HepG2 (cell line): ENCODE data around the gene NR2F6. TPM values are rescaled to one million over a fixed set of nuclear protein-coding genes. Genes with fewer than 3 reads are reported as not detected.

Source experiments
- ATAC-seq: fragments of 200-7000 bp; cut with Tn5 transposase; 3 replicates; pipeline ENCODE4 v1.9.1; 2020; ENCODE audit warnings: mild to moderate bottlenecking, moderate library complexity
- BruUV-seq: library from RNA; stranded (reverse); fragments of 400-500 nt; replicated peaks from 2 replicates; lab custom pipeline; 2021; lab: Mats Ljungman, UMichigan
- CTCF ChIA-PET: fragments of 300-600 bp; formaldehyde crosslinking; extraction: SDS; loops from one replicate; lab custom pipeline; 2021; ENCODE audit warnings: low total read pairs, inconsistent platforms, low intra/inter-chr PET ratio; lab: Yijun Ruan, JAX
- POLR2A ChIA-PET: fragments of 350-600 bp; sonication (Branson Sonifier 250); formaldehyde crosslinking; loops from one replicate; lab custom pipeline; 2020; ENCODE audit warnings: antibody characterized with exemption, inconsistent platforms; lab: Yijun Ruan, JAX
- DNase-seq: peaks from one replicate; pipeline ENCODE4 v3.0.0-alpha.2; 2015; ENCODE audit warnings: low spot score
- FAIRE-seq: peaks from 3 replicates; lab custom pipeline; 2011; peaks lifted over from hg19 to GRCh38; lab: Jason Lieb, UNC
- H2AFZ ChIP-seq: one replicate; pipeline ENCODE4 v1.6.1; 2011; ENCODE audit warnings: low read length, inconsistent platforms
- H3K27ac ChIP-seq: fragments of 300-600 bp; 3 replicates; pipeline ENCODE4 v1.8.0; 2011; ENCODE audit warnings: mixed run types, mild to moderate bottlenecking, mixed read lengths, low read length, inconsistent platforms; ENCODE audit not compliant: insufficient read depth; ENCODE audit errors: extremely low read length
- H3K27me3 ChIP-seq, 2 experiments: fragments of 200-600 bp in 1 of 2; 2 replicates in 1 of 2; 3 replicates in 1 of 2; pipeline versions ENCODE4 v1.6.0 to v1.8.0; 2011; ENCODE audit warnings: low read length in 2 of 2, mild to moderate bottlenecking in 2 of 2, moderate library complexity in 2 of 2, inconsistent platforms in 1 of 2; ENCODE audit not compliant: insufficient read depth in 2 of 2, control insufficient read depth in 1 of 2
- H3K36me3 ChIP-seq, 2 experiments: fragments of 200-600 bp in 1 of 2; replicated peaks in 1 of 2; 2 replicates in 1 of 2; 3 replicates in 1 of 2; pipeline versions ENCODE4 v1.5.1 to v1.8.0; 2011; ENCODE audit warnings: low read length in 2 of 2, inconsistent platforms in 1 of 2; ENCODE audit not compliant: insufficient read depth in 2 of 2, control insufficient read depth in 1 of 2
- H3K4me1 ChIP-seq: 2 replicates; pipeline ENCODE4 v1.5.1; 2012; ENCODE audit warnings: low read length, inconsistent platforms; ENCODE audit not compliant: insufficient read depth
- H3K4me2 ChIP-seq: 2 replicates; pipeline ENCODE4 v1.6.0; 2011; ENCODE audit warnings: low read depth, low read length, inconsistent platforms
- H3K4me3 ChIP-seq, 3 experiments: fragments of 200-600 bp in 1 of 3; sonication (generic), shearing (Covaris generic) in 1 of 3; replicated peaks in 1 of 3; 2 replicates each; pipeline ENCODE4 v1.5.1; 2011 to 2016; ENCODE audit warnings: low read length in 3 of 3, inconsistent platforms in 2 of 3, low read depth in 2 of 3, mild to moderate bottlenecking in 2 of 3, control low read depth in 1 of 3, mixed read lengths in 1 of 3; ENCODE audit not compliant: insufficient read depth in 1 of 3
- H3K79me2 ChIP-seq: one replicate; pipeline ENCODE4 v1.6.1; 2011; ENCODE audit warnings: low read length, inconsistent platforms; ENCODE audit not compliant: insufficient read depth
- H3K9ac ChIP-seq: 2 replicates; pipeline ENCODE4 v1.6.0; 2011; ENCODE audit warnings: mild to moderate bottlenecking, low read depth, low read length, inconsistent platforms; ENCODE audit not compliant: insufficient read depth
- H3K9me3 ChIP-seq: 2 replicates; pipeline ENCODE4 v1.5.1; 2012; ENCODE audit warnings: mild to moderate bottlenecking, low read length
- H4K20me1 ChIP-seq: 2 replicates; pipeline ENCODE4 v1.6.0; 2011; ENCODE audit warnings: inconsistent platforms, mild to moderate bottlenecking, low read length, moderate library complexity; ENCODE audit not compliant: insufficient read depth
- DNMT3B ChIP-seq: conservative IDR thresholded peaks from 2 replicates; pipeline ENCODE4 v1.6.1; 2016; ENCODE audit warnings: missing biosample characterization, control low read depth
- FLYWCH1 ChIP-seq: sonication (generic); formaldehyde crosslinking; IDR thresholded peaks from 2 replicates; pipeline ENCODE4 v1.8.1; 2023; ENCODE audit warnings: mild to moderate bottlenecking, missing genetic modification reagents
- MLX ChIP-seq: IDR thresholded peaks from 2 replicates; pipeline ENCODE4 v1.6.1; 2016
- MTF2 ChIP-seq: sonication (generic); formaldehyde crosslinking; IDR thresholded peaks from 2 replicates; pipeline ENCODE4 v1.5.0; 2020; ENCODE audit warnings: missing genetic modification reagents, borderline replicate concordance
- NCOA1 ChIP-seq: sonication (generic); formaldehyde crosslinking; IDR thresholded peaks from 2 replicates; pipeline ENCODE4 v1.9.0; 2021; ENCODE audit warnings: missing genetic modification reagents
- ZBTB38 ChIP-seq: sonication (generic); formaldehyde crosslinking; IDR thresholded peaks from 2 replicates; pipeline ENCODE4 v1.5.1; 2020; ENCODE audit warnings: mild to moderate bottlenecking, missing genetic modification reagents
- ZNF605 ChIP-seq: sonication (generic); formaldehyde crosslinking; IDR thresholded peaks from 2 replicates; pipeline ENCODE4 v1.8.0; 2022; ENCODE audit warnings: mild to moderate bottlenecking, missing genetic modification reagents
- ZNF7 ChIP-seq: IDR thresholded peaks from 2 replicates; pipeline ENCODE4 v1.6.1; 2016; ENCODE audit warnings: missing biosample characterization, missing genetic modification reagents
- ZXDC ChIP-seq: sonication (generic); formaldehyde crosslinking; IDR thresholded peaks from 2 replicates; pipeline ENCODE4 v1.5.0; 2020; ENCODE audit warnings: mild to moderate bottlenecking, missing genetic modification reagents
- WGBS: methylation state at CpG from one replicate; pipeline ENCODE4 v1.1.6; 2017; ENCODE audit warnings: low lambda C conversion rate; 5-methylcytosine and 5-hydroxymethylcytosine counted together
- in situ Hi-C: cut with HindIII; loops from 2 replicates; pipeline ENCODE4 v1.10.0; 2017; ENCODE audit warnings: low pct_unique_long_range_greater_than_20kb; ENCODE audit not compliant: extremely low pct_ligation_motif_present
- intact Hi-C: fragments of 100-400 bp; cut with micrococcal nuclease; formaldehyde crosslinking; loops from one replicate; pipeline ENCODE4 v1.10.0; 2022; ENCODE audit not compliant: unreplicated experiment
- polyA plus RNA-seq, 8 experiments: library from polyadenylated mRNA; depleted of rRNA in 3 of 8; stranded (reverse) in 7 of 8; unstranded in 1 of 8; fragments of >200 nt; fragmentation: Illumina TruSeq in 4 of 8; extraction: Trizol in 4 of 8; gene quantifications; 2 replicates each; pipeline versions ENCODE4 v1.2.1 to v1.2.3, GENCODE V29; 2011 to 2016; ENCODE audit warnings: low read depth in 4 of 8, missing spikeins in 1 of 8, mixed read lengths in 1 of 8; ENCODE audit not compliant: insufficient read depth in 1 of 8
- total RNA-seq, 5 experiments: library from RNA; depleted of rRNA; stranded (reverse); fragments of >200 nt; fragmentation: Illumina TruSeq; extraction: Trizol; gene quantifications; 2 replicates each; pipeline ENCODE4 v1.2.3, GENCODE V29; 2016; ENCODE audit warnings: low read depth in 1 of 5
- TF ChIP-seq, protein P1 (sequence below): sonication (generic); formaldehyde crosslinking; IDR thresholded peaks from 2 replicates; pipeline ENCODE4 v1.4.0; 2020; ENCODE audit warnings: mild to moderate bottlenecking, missing genetic modification reagents

NR2F6 gene
- total and polyA plus RNA-seq, 2 of the 13 experiments (the other 11 are each of a cell fraction or from before 2014, with no cell fraction given): 30.9 to 72.4 TPM

DNA sequence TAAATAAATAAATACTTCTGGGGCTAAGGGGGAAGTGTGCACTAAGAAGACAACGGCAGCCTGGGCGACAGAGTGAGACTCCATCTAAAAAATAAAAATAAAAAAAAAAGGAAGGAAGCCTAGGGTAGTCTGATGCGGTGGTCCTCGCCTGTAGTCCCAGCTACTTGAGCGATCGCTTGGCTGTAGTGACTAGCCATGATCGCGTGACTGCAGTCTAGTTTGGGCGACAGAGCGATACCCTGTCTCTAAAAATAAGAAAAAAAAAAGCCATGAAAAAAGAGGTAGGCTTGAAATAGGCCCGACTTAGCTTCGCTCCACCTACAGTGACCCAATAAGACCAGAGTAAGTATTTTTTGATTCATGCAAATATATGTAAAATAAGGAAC is 20.9 kb upstream of the NR2F6 start:
- H3K27ac ChIP-seq: no peak overlapping the region
- peaks cover 44% of the 10 kb centered on the region for H3K4me1 ChIP-seq
- intact Hi-C loops: loop anchor here (5.0 kb wide), 1 partner anchor 39 kb away; the partner anchor contains the start of gene OCEL1
- no peak overlapping the region for H3K4me3 ChIP-seq
- DNase-seq (no peak), ATAC-seq (no peak), FAIRE-seq (no peak)
- H2AFZ ChIP-seq: no peak overlapping the region
- peaks cover 2 to 12% of the 10 kb centered on the region in 2 experiments; a peak in 3 of 5 replicates for H3K36me3 ChIP-seq
- WGBS: 89% methylated on average over 12 of the region's 12 CpGs
- BruUV-seq: no TSS peak
- H3K9me3 ChIP-seq: no peaks in the 10 kb centered on the region
- no peak overlapping the region for H3K9ac ChIP-seq
- CTCF ChIA-PET: no interaction called here
- H3K27me3 ChIP-seq: peaks cover 0 to 6% of the 10 kb centered on the region in 2 experiments; a peak in 2 of 5 replicates
- in situ Hi-C loops: no loop called here
- H3K4me2 ChIP-seq: peak overlapping the region; percentile 30; the same call in 1 of the 2 replicates
- peaks cover 13% of the 10 kb centered on the region for H3K79me2 ChIP-seq
- H4K20me1 ChIP-seq: no peaks in the 10 kb centered on the region
- no peak for TF ChIP-seq DNMT3B (CRISPR knock-in tag)
- 0 out of 2 replicates have a peak, but pooled peaks have one; percentile 56 for TF ChIP-seq ZBTB38 (CRISPR knock-in tag)
- no peak for TF ChIP-seq NCOA1 (CRISPR knock-in tag)
- POLR2A ChIA-PET: interaction anchor here (0.6 to 2.8 kb wide), 22 partner anchors 8 to 190 kb away, joined by 3 to 40 read pairs (median 5); partner anchors contain the start of genes BST2, DDA1, MRPL34 and NR2F6

GRCh38 chr19:17266026-17266425 is 20.3 kb upstream of the NR2F6 start:
- Histone ChIP-seq H3K27ac (no peak overlapping the region), H3K36me3 (peaks cover 0 to 7% of the 10 kb centered on the region in 2 experiments; a peak in 2 of 5 replicates), H3K9me3 (no peaks in the 10 kb centered on the region), H2AFZ (no peak overlapping the region), H3K4me3 (no peak overlapping the region), H3K9ac (no peak overlapping the region), H4K20me1 (no peaks in the 10 kb centered on the region), H3K4me1 (peaks cover 46% of the 10 kb centered on the region), H3K79me2 (peaks cover 13% of the 10 kb centered on the region), H3K27me3 (peaks cover 0 to 6% of the 10 kb centered on the region in 2 experiments; a peak in 2 of 5 replicates), H3K4me2 (no peak overlapping the region)
- no TSS peak for BruUV-seq
- ChIA-PET POLR2A (interaction anchor here (1.8 to 3.4 kb wide), 3 partner anchors 17 to 51 kb away, joined by 7 to 16 read pairs (median 13); partner anchors contain the start of genes DDA1 and USE1), CTCF (no interaction called here)
- ATAC-seq: no peak
- 76% methylated on average over 7 of the region's 7 CpGs for WGBS
- FAIRE-seq: no peak
- no peak for DNase-seq
- intact Hi-C loops: loop anchor here (5.0 kb wide), 1 partner anchor 39 kb away; the partner anchor contains the start of gene OCEL1
- in situ Hi-C loops: no loop called here
- no peak for TF ChIP-seq ZXDC (CRISPR knock-in tag)
- TF ChIP-seq, protein P1, sequence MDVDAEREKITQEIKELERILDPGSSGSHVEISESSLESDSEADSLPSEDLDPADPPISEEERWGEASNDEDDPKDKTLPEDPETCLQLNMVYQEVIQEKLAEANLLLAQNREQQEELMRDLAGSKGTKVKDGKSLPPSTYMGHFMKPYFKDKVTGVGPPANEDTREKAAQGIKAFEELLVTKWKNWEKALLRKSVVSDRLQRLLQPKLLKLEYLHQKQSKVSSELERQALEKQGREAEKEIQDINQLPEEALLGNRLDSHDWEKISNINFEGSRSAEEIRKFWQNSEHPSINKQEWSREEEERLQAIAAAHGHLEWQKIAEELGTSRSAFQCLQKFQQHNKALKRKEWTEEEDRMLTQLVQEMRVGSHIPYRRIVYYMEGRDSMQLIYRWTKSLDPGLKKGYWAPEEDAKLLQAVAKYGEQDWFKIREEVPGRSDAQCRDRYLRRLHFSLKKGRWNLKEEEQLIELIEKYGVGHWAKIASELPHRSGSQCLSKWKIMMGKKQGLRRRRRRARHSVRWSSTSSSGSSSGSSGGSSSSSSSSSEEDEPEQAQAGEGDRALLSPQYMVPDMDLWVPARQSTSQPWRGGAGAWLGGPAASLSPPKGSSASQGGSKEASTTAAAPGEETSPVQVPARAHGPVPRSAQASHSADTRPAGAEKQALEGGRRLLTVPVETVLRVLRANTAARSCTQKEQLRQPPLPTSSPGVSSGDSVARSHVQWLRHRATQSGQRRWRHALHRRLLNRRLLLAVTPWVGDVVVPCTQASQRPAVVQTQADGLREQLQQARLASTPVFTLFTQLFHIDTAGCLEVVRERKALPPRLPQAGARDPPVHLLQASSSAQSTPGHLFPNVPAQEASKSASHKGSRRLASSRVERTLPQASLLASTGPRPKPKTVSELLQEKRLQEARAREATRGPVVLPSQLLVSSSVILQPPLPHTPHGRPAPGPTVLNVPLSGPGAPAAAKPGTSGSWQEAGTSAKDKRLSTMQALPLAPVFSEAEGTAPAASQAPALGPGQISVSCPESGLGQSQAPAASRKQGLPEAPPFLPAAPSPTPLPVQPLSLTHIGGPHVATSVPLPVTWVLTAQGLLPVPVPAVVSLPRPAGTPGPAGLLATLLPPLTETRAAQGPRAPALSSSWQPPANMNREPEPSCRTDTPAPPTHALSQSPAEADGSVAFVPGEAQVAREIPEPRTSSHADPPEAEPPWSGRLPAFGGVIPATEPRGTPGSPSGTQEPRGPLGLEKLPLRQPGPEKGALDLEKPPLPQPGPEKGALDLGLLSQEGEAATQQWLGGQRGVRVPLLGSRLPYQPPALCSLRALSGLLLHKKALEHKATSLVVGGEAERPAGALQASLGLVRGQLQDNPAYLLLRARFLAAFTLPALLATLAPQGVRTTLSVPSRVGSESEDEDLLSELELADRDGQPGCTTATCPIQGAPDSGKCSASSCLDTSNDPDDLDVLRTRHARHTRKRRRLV: no peak
- no peak for TF ChIP-seq MLX
- TF ChIP-seq FLYWCH1 (CRISPR knock-in tag): no peak
- no peak for TF ChIP-seq ZNF7
- TF ChIP-seq MTF2: no peak
- no peak for TF ChIP-seq ZNF605 (CRISPR knock-in tag)
